Measurements from ENCODE around the gene NBPF26.
"Not testable (repeated sequence)": the region's sequence is repeated elsewhere in the genome, so short reads cannot be mapped to it uniquely, and the experiment has no call there.

The NBPF26 gene

DNA sequence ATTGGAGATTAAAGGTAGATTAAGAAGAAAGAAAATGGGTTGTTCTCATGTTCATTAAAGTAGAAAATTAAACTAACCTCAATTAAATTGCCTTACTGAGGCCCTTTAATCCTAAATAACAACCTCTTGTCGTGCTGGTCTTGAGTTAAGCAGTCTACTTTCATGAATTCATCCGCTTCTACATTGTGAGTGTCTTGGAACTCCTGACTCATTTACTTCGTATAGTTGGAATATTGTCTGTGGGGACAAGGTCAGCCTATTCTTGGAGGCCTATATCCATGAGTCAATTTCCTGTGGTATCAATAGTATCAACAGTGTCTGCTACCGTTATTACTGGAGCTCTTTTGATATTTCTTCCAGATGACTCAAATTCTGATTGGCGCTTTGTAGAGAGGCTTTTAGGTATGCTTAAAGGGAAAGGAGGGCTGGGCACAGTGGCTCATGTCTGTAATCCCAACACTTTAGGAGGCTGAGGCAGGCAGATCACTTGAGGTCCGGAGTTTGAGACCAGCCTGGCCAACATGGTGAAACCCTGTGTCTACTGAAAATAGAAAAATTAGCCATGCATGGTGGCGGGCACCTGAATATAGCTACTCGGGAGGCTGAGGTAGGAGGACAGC lies 136.0 kb downstream of the NBPF26 start:
- DNase-seq, result not testable (repeated sequence)

DNA sequence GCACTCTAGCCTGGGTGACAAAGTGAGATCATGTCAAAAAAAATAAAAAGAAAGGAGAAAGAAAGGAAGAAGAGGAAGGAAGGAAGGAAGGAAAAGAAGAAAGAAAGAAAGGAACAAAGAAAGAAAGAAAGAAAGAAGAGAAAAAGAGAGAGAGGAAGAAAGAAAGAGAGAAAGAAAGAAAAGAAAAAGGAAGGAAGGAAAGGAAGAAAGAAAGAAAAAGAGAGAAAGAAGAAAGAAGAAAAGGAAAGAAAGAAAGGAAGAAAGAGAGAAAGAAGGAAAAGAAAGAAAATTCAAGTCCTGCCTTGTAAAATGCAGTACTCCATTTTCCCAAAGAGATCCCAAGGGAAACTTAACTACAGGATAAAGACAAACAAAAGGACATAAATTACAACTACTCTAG lies 154.5 kb downstream of the NBPF26 start:
- DNase-seq, result not testable (repeated sequence)

DNA sequence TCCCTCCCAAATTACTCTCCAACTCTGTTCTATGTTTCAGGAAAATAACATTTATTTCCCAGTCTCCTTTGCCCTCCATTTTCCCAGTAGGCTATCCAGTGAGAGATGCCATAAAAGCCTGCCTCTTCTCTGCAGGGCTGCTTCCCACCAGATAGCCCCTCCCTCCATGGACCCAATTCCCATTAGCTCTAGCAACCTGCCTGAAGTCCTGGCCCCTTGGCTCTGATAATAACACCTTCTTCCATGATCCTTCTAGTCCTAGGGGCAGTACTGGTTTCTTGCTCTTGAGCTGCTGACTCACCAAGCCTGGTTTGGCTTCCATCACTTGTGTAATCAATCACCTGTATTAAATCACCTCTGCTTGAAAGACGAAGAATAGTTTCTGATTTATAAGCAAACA lies 156.3 kb downstream of the NBPF26 start:
- not testable (repeated sequence) for DNase-seq

DNA sequence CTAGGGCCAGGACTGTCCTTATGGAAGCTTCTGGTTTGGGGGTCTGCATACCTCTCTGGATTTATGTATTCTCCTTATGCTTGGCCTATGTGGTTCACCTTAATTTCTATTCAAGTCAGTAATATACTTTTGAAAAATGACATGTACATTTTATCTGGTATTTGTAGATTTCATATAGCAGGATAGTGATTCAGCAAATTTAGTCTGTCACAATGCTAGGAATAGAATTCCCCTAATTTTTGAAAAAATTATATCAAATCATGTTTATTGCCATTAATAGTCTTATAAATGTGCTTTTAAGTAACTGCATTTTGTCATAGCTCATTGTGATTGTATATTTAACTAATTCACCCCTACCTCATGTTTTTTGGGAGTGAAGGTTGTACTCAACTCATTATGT lies 158.2 kb downstream of the NBPF26 start:
- DNase-seq, result not testable (repeated sequence)
